AG04449 (cell line): ENCODE data around the gene NDUFC2.

Experiments used
- CTCF ChIA-PET: fragments of 350-600 bp; formaldehyde crosslinking; extraction: SDS; loops from one replicate; lab custom pipeline; 2021; ENCODE audit warnings: antibody characterized with exemption; lab: Yijun Ruan, JAX
- POLR2A ChIA-PET: fragments of 400-600, 350-600 bp; formaldehyde crosslinking; extraction: SDS; loops from one replicate; lab custom pipeline; 2020; ENCODE audit warnings: antibody characterized with exemption, inconsistent platforms; lab: Yijun Ruan, JAX
- DNase-seq: peaks from one replicate; pipeline ENCODE4 v3.0.0-alpha.2; 2010; ENCODE audit warnings: low read depth, low spot score
- H3K4me3 ChIP-seq: 2 replicates; pipeline ENCODE4 v1.5.1; 2011; ENCODE audit warnings: low read depth, mild to moderate bottlenecking, control low read depth, low read length
- TF ChIP-seq, protein P1 (sequence below): IDR thresholded peaks from one replicate; pipeline ENCODE4 v1.5.1; 2011; ENCODE audit warnings: mild to moderate bottlenecking, moderate library complexity, low read length, control low read depth, inconsistent platforms; ENCODE audit not compliant: insufficient read depth; ENCODE audit errors: missing control alignments

NDUFC2 gene

DNA sequence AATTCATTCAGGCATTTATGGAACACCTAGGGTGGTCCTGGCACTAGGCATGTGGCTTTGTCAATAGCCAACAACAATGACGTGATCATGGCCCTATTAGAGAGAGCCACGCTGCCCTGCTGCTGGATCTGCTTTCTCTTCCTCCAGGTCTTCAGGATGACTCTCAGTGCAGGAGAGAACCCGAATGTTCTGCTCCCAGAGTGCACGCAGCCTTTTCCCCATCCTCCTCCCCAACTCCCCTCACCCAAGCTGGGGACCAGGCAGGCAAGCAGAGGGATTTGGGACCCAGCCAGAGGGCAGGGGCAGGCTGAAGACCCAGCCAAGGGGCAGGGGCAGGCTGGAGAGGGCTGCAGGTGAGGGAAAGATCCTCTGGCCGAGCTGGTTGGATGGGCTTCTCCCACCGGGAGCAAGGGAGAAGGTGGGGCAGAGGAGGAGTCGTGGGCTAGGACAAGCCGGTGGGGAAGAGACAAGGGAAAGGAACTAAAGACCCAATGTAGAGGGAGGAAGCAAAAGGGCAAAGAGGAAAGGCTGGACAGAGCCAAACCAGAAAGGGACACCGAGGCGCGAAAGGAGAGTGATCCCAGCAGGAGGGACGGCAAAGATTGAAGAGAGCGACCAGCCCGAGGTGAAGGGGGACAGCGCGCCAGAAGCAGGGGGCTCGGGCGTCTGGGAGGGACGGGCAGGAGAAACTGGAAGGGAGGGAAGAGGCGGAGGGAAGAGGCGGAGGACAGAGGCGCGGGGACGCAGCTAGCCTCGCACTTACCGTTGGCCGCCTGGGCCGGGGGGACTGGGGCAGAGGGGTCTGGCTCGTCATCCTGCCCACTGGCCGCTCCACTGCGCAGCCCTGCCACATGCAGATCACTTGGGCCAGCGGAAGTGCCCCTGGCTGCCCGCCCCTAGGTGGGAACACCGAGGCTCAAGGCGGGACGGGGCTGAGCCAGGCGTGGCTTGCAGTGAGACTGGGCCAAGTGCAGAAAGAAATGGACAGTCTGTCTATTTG, 57.0 kb downstream of the NDUFC2 start, which contains the start of gene KCTD14:
Gene KCTD14, minus strand, starts transcription at position 880 of the 1,000 bp plus-strand sequence. Its CDS starts 27 bp downstream, at position 853.
- DNase-seq, result no peak
- TF ChIP-seq, protein P1, sequence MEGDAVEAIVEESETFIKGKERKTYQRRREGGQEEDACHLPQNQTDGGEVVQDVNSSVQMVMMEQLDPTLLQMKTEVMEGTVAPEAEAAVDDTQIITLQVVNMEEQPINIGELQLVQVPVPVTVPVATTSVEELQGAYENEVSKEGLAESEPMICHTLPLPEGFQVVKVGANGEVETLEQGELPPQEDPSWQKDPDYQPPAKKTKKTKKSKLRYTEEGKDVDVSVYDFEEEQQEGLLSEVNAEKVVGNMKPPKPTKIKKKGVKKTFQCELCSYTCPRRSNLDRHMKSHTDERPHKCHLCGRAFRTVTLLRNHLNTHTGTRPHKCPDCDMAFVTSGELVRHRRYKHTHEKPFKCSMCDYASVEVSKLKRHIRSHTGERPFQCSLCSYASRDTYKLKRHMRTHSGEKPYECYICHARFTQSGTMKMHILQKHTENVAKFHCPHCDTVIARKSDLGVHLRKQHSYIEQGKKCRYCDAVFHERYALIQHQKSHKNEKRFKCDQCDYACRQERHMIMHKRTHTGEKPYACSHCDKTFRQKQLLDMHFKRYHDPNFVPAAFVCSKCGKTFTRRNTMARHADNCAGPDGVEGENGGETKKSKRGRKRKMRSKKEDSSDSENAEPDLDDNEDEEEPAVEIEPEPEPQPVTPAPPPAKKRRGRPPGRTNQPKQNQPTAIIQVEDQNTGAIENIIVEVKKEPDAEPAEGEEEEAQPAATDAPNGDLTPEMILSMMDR, result no peak
- ChIA-PET CTCF (interaction anchor here (0.6 to 2.2 kb wide), 2 partner anchors 23 kb away, joined by 4 to 13 read pairs; no protein-coding TSS in a partner anchor), POLR2A (no interaction called here)
- peak within 1 kb of the TSS; percentile 55 for H3K4me3 ChIP-seq

DNA sequence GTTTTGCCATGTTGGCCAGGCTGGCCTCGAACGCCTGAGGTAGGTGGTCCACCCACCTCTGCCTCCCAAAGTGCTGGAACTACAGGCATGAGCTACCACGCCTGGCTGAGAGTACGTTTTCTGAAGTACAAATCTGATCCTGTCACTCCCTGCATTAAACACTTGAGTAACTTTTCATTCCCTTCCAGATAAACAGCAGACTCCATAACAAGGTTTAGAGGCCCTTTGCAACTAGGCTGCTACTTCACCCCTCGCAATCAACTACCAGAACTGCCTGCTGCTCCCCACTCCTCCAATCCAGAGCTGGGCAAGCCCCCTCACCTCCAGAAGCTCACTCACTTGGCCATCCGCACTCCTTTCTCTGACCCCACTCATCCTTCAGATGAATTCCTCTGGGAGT, 58.1 kb downstream of the NDUFC2 start:
- TF ChIP-seq, protein P1, result no peak
- POLR2A ChIA-PET, result no interaction called here
- CTCF ChIA-PET, result interaction anchor here (1.1 to 2.2 kb wide), 4 partner anchors 10 to 27 kb away, joined by 4 to 13 read pairs (median 6); no protein-coding TSS in a partner anchor
- H3K4me3 ChIP-seq, result no peak overlapping the region
- DNase-seq, result no peak

DNA sequence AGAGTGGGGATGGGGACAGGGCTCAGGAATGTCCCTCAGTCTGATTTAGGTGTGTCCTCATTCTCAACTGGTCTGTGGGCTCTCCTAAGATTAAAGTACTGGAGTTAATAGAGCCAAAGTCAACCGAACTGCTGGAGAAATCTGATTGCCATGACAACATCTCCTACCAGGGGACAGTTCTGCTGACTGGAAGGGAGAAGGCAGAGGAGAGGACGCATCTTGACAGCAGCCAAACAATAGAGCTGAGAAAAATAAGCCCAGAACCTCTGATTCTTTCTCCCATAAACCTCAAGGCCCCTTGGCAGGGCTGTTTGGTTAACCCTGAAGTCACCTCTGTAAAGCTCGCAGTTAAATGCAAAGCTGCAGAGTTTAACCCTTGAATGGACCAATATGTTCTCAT, 59.4 kb downstream of the NDUFC2 start:
- POLR2A ChIA-PET, result no interaction called here
- CTCF ChIA-PET, result interaction anchor here (0.9 to 2.2 kb wide), 4 partner anchors 11 to 26 kb away, joined by 4 to 13 read pairs (median 6); no protein-coding TSS in a partner anchor
- no peak overlapping the region for H3K4me3 ChIP-seq
- DNase-seq, result no peak
- TF ChIP-seq, protein P1, result no peak

DNA sequence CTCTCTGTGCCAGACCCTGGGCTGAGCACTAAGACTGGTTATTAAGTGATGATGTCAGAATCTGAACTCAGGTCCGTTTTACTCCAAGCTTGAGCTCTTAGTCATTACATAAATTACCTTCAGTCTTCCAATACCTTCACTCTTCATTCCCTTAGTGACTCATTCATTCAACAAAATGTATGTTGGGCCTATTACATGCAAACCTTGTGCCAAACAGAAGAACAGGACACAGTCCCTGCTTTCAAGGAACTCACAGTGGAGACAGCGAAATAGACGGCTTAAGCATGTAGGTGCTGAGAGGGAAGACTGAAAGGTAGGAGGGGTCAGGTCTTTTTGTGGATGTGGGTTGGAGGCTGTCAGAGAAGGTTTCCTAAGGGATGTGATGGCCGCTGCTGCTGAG, 59.9 kb downstream of the NDUFC2 start:
- TF ChIP-seq, protein P1, result no peak
- no peak overlapping the region for H3K4me3 ChIP-seq
- DNase-seq, result no peak
- POLR2A ChIA-PET, result no interaction called here
- CTCF ChIA-PET, result interaction anchor here (1.5 kb wide), 1 partner anchor 21 kb away, joined by 9 read pairs; no protein-coding TSS in a partner anchor
